Tibial artery (tissue), 4 donors: ENCODE results near the gene C14orf119.

Experiments
- DNase-seq, 2 donors: peaks; one replicate each; pipeline ENCODE4 v3.0.0-alpha.2; 2019
- H3K27ac ChIP-seq, 2 donors: fragments of 200-600 bp; sonication (generic) in 1 of 2; 1 replicate in 1 of 2; 2 replicates in 1 of 2; pipeline ENCODE4 v1.5.1; 2018 to 2019; ENCODE audit warnings: mild to moderate bottlenecking in 1 of 2
- H3K27me3 ChIP-seq, 2 donors: fragments of 200-600 bp; sonication (generic) in 1 of 2; one replicate each; pipeline versions ENCODE4 v1.5.1 to v1.6.0; 2016 to 2019
- H3K36me3 ChIP-seq, 3 donors: fragments of 200-600 bp; sonication (generic) in 2 of 3; one replicate each; pipeline ENCODE4 v1.5.1; 2016 to 2019; ENCODE audit warnings: mild to moderate bottlenecking in 2 of 3
- H3K4me1 ChIP-seq, 4 donors: fragments of 200-600 bp; sonication (generic) in 2 of 4; 1 replicate in 3 of 4; 2 replicates in 1 of 4; pipeline ENCODE4 v1.5.1; 2016 to 2019
- H3K4me3 ChIP-seq, 2 donors: fragments of 200-600 bp; sonication (generic) in 1 of 2; 1 replicate in 1 of 2; 2 replicates in 1 of 2; pipeline ENCODE4 v1.5.1; 2018 to 2019; ENCODE audit warnings: mild to moderate bottlenecking in 2 of 2
- H3K9me3 ChIP-seq, 3 donors: fragments of 200-600 bp; sonication (generic) in 1 of 3; one replicate each; pipeline ENCODE4 v1.5.1; 2016 to 2019
- CTCF ChIP-seq, 2 experiments: fragments of 200-600 bp in 1 of 2; fragments of 450-650 bp in 1 of 2; IDR thresholded peaks; one replicate each; pipeline ENCODE4 v1.5.1; 2017 to 2019; ENCODE audit warnings: antibody characterized with exemption in 2 of 2, mild to moderate bottlenecking in 1 of 2, moderate library complexity in 1 of 2
- intact Hi-C: fragments of 100-400 bp; cut with DNase I; formaldehyde crosslinking; loops from one replicate; pipeline ENCODE4 v1.15.0; 2023; ENCODE audit warnings: low total_unique reads

C14orf119 gene, protein sequence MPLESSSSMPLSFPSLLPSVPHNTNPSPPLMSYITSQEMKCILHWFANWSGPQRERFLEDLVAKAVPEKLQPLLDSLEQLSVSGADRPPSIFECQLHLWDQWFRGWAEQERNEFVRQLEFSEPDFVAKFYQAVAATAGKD

GRCh38 chr14:23095196-23096108, at the start of gene C14orf119:
Gene C14orf119 (plus strand): TSS chr14:23095505. CDS start chr14:23097659, 2,154 bp downstream.
- no peak for TF ChIP-seq CTCF (IDR thresholded peaks at IDR 0.05)
- H3K9me3 ChIP-seq, result no peaks in the 10 kb centered on the region
- H3K4me3 ChIP-seq, result peak within 1 kb of the TSS; percentile 73 to 95
- peak within 1 kb of the TSS; percentile 94 to 99 for H3K27ac ChIP-seq
- intact Hi-C loops, result no loop called here
- peaks cover 32 to 41% (median 34%) of the 10 kb centered on the region in 3 donors for H3K36me3 ChIP-seq
- peak; percentile 100 for DNase-seq
- H3K4me1 ChIP-seq, result peaks cover 0 to 42% (median 26%) of the 10 kb centered on the region in 4 donors
- no peaks in the 10 kb centered on the region for H3K27me3 ChIP-seq

DNA sequence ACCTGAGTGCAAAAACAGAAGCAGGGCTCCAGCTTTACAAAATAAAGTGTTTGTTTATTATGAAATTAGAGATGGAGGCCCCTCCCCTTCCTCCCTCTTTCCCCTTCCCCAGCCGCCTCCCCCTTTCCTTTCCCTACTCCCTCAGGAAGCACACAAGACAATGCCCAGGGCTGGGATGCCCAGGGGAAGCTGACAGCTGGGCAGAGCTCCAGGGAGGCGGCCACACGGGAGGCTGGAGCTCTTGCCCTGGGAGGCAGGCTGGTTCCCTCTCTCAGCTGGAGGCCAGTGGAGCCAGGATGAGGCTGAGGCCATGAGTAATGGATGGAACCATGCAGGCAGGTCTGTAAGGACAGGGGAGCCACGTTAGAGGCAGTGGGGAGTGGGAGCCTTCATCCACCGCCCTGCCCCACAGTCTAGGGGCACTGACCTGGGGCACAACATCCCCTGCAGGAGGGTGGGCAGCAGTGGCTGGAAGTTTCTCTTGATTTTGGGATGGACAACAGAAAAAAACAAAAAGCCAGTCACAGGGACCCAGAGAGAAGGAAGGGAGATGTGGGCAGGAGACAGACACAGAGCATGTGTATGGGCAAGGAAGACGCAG, 48.2 kb upstream of the C14orf119 start:
- intact Hi-C loops, result no loop called here
- H3K4me3 ChIP-seq, result no peak overlapping the region
- no peaks in the 10 kb centered on the region for H3K4me1 ChIP-seq
- H3K9me3 ChIP-seq, result no peaks in the 10 kb centered on the region
- peaks cover 0 to 3% of the 10 kb centered on the region in 2 donors for H3K27me3 ChIP-seq
- no peak for TF ChIP-seq CTCF (IDR thresholded peaks at IDR 0.05)
- DNase-seq, result no peak
- no peak overlapping the region for H3K27ac ChIP-seq
- no peaks in the 10 kb centered on the region for H3K36me3 ChIP-seq

DNA sequence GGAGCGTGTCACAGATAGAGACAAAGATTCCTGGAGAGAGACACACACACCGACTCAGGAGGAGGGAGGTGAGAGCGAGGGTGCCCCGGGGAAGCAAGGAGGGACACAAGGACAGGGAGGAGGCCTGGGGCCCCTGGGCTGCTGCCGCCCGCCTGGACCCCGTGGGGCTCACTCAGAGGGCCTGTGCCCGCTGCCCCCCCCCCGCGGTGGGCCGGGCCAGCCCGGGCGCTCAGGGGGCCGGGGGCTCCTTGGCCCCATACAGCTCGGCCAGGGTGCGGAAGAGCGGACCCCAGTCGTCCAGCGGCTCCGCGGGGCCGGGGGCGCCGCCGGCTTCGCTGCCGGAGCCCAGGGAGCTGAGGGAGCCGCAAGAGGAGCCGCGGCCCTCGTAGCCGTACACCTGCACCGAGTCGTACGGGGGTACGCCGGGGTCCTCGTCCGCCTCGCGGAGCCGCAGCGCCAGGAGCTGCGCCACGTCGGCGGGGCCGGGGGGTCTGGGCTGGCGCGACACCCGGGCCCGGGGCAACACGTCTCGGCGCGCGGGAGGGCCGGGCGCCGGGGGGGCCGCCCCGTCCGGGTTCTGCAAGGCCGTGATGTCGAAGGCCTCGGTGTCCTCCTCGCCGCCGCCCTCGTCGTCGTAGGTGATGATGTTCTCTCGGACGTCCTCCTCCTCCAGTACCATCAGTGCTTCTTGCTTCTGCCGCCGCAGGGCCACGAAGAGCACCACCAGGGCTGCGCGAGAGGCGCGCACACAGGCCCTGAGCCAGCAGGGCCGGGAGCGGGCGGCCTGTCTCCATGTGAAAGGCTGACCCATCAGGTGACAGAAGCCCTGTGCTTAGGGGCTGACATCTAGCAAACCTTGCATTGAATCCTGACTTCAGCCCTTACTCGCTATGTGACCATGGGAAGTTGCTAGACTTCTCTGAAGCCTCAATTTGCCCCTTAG, 47.3 kb upstream of the C14orf119 start:
- TF ChIP-seq CTCF (IDR thresholded peaks at IDR 0.05), result no peak

DNA sequence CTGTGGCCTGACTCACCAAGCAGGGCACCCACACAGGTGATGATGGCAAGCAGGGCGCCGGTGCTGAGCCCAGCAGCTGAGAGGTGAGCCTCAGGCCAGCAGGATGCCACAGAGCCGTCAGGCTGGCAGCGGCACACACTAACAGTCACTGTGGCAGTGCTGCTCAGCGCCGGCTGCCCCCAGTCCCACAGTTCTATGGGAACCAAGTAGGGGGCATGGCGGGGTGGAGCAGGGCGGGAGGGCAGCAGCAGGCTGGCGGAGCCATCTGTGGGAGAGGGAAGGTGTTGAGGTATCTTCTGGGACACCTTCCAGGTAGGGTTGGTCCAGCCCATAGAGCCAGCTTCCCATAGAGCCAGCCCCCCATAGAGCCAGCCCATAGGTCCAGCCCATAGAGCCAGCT, 46.3 kb upstream of the C14orf119 start:
- intact Hi-C loops, result no loop called here
- Histone ChIP-seq H3K4me3 (no peak overlapping the region), H3K9me3 (no peaks in the 10 kb centered on the region), H3K36me3 (no peaks in the 10 kb centered on the region), H3K27me3 (peaks cover 0 to 3% of the 10 kb centered on the region in 2 donors), H3K27ac (no peak overlapping the region), H3K4me1 (no peaks in the 10 kb centered on the region)
- DNase-seq, result no peak
- no peak for TF ChIP-seq CTCF (IDR thresholded peaks at IDR 0.05)

More for the DNA sequence above, 47.3 kb upstream of the C14orf119 start:
- no peaks in the 10 kb centered on the region for H3K4me1 ChIP-seq
- DNase-seq, result no peak
- H3K9me3 ChIP-seq, result no peaks in the 10 kb centered on the region
- intact Hi-C loops, result no loop called here
- H3K4me3 ChIP-seq, result no peak overlapping the region
- H3K36me3 ChIP-seq, result no peaks in the 10 kb centered on the region
- H3K27ac ChIP-seq, result no peak overlapping the region
- H3K27me3 ChIP-seq, result peaks cover 0 to 3% of the 10 kb centered on the region in 2 donors
